Neuronal stem cell (in vitro differentiated cells): ENCODE data around the gene TICRR.

Experiments
- DNase-seq: peaks from one replicate; pipeline ENCODE4 v3.0.0-alpha.2; 2013; ENCODE audit warnings: low spot score
- H2AFZ ChIP-seq: one replicate; pipeline ENCODE4 v1.6.1; 2013; ENCODE audit warnings: mild to moderate bottlenecking, low read length, inconsistent platforms
- H2AK5ac ChIP-seq: 2 replicates; pipeline ENCODE4 v1.6.1; 2013; ENCODE audit warnings: low read depth, mild to moderate bottlenecking, inconsistent platforms, low read length, moderate library complexity, mixed read lengths
- H2BK120ac ChIP-seq: 2 replicates; pipeline ENCODE4 v1.6.1; 2013; ENCODE audit warnings: low read depth, mild to moderate bottlenecking, inconsistent platforms, low read length, moderate library complexity, mixed read lengths
- H2BK12ac ChIP-seq: one replicate; pipeline ENCODE4 v1.6.1; 2013; ENCODE audit warnings: low read length, inconsistent platforms
- H2BK15ac ChIP-seq: 2 replicates; pipeline ENCODE4 v1.6.1; 2013; ENCODE audit warnings: mild to moderate bottlenecking, low read length, inconsistent platforms, mixed read lengths
- H2BK5ac ChIP-seq: one replicate; pipeline ENCODE4 v1.6.1; 2013; ENCODE audit warnings: inconsistent platforms, mild to moderate bottlenecking, low read length, moderate library complexity
- H3K14ac ChIP-seq: one replicate; pipeline ENCODE4 v1.6.1; 2013; ENCODE audit warnings: low read length, inconsistent platforms
- H3K18ac ChIP-seq: 2 replicates; pipeline ENCODE4 v1.6.1; 2013; ENCODE audit warnings: low read length, inconsistent platforms
- H3K23ac ChIP-seq: 2 replicates; pipeline ENCODE4 v1.6.1; 2013; ENCODE audit warnings: low read depth, mild to moderate bottlenecking, mixed read lengths, low read length, inconsistent platforms; ENCODE audit not compliant: poor library complexity
- H3K27ac ChIP-seq: replicated peaks from 3 replicates; pipeline ENCODE4 v1.5.1; 2013; ENCODE audit warnings: low read length, inconsistent platforms
- H3K27me3 ChIP-seq, 3 experiments: 2 replicates each; pipeline ENCODE4 v1.6.1; 2013; ENCODE audit warnings: low read length in 3 of 3, mild to moderate bottlenecking in 2 of 3, inconsistent platforms in 1 of 3, low read depth in 1 of 3, mixed read lengths in 1 of 3, moderate library complexity in 1 of 3; ENCODE audit not compliant: control insufficient read depth in 3 of 3, insufficient read depth in 3 of 3
- H3K36me3 ChIP-seq, 2 donors: replicated peaks in 1 of 2; 2 replicates each; pipeline ENCODE4 v1.6.1; 2013; ENCODE audit warnings: low read length in 2 of 2; ENCODE audit not compliant: control insufficient read depth in 2 of 2, insufficient read depth in 2 of 2
- H3K4ac ChIP-seq: 2 replicates; pipeline ENCODE4 v1.6.1; 2013; ENCODE audit warnings: inconsistent platforms, mild to moderate bottlenecking, low read length, moderate library complexity
- H3K4me1 ChIP-seq, 2 donors: 1 replicate in 1 of 2; 2 replicates in 1 of 2; pipeline ENCODE4 v1.6.1; 2013; ENCODE audit warnings: low read length in 2 of 2, low read depth in 1 of 2; ENCODE audit not compliant: control insufficient read depth in 2 of 2, insufficient read depth in 1 of 2
- H3K4me2 ChIP-seq: one replicate; pipeline ENCODE4 v1.6.1; 2013; ENCODE audit warnings: mild to moderate bottlenecking, low read length, inconsistent platforms; ENCODE audit not compliant: insufficient read depth, poor library complexity, severe bottlenecking
- H3K4me3 ChIP-seq, 2 donors: 2 replicates each; pipeline ENCODE4 v1.5.1; 2013; ENCODE audit warnings: low read length in 2 of 2, mild to moderate bottlenecking in 2 of 2, inconsistent platforms in 1 of 2, moderate library complexity in 1 of 2
- H3K79me1 ChIP-seq: one replicate; pipeline ENCODE4 v1.6.1; 2013; ENCODE audit warnings: low read depth, mild to moderate bottlenecking, inconsistent platforms, low read length, moderate library complexity
- H3K9ac ChIP-seq: one replicate; pipeline ENCODE4 v1.6.1; 2013; ENCODE audit warnings: mild to moderate bottlenecking, low read depth, low read length, inconsistent platforms; ENCODE audit not compliant: poor library complexity
- H3K9me3 ChIP-seq, 2 donors: replicated peaks in 1 of 2; 2 replicates each; pipeline versions ENCODE3 to v1.6.1; 2013; ENCODE audit warnings: low read length in 2 of 2, mild to moderate bottlenecking in 2 of 2, inconsistent platforms in 1 of 2, low read depth in 1 of 2, mixed read lengths in 1 of 2, moderate library complexity in 1 of 2; ENCODE audit not compliant: control insufficient read depth in 2 of 2, insufficient read depth in 1 of 2
- H4K8ac ChIP-seq: one replicate; pipeline ENCODE4 v1.6.1; 2013; ENCODE audit warnings: low read depth, mild to moderate bottlenecking, inconsistent platforms, low read length, moderate library complexity
- H4K91ac ChIP-seq: one replicate; pipeline ENCODE4 v1.6.1; 2013; ENCODE audit warnings: low read length, low read depth, mild to moderate bottlenecking, inconsistent platforms; ENCODE audit not compliant: poor library complexity
- WGBS, 2 donors: extraction: QIAGEN DNeasy Blood & Tissue Kit; methylation state at CpG; one replicate each; pipeline ENCODE4 v1.1.7; 2013; ENCODE audit warnings: missing lambda C conversion rate in 2 of 2, mixed read lengths in 1 of 2; ENCODE audit not compliant: insufficient read length in 2 of 2, insufficient replicate concordance in 1 of 2; ENCODE audit errors: extremely low coverage in 2 of 2; 5-methylcytosine and 5-hydroxymethylcytosine counted together

Gene TICRR

DNA sequence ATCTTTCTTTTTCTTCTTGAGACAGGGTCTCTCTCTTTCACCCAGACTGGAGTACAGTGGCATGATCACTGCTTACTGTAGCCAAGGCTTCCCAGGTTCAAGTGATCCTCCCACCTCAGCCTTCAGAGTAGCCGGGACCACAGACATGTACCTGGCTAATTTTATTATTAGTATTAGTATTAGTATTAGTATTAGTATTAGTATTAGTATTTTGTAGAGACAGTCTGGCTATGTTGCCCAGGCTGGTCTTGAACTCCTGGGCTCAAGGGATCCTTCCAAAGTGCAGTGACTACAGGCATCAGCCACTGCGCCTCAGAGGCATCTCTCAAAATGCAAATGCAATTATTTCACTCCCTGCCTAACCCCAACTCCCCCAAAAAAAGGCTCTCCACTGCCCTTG, 78.3 kb downstream of the TICRR start:
- no peak overlapping the region for H2AK5ac ChIP-seq
- H3K4me1 ChIP-seq = peaks cover 2 to 5% of the 10 kb centered on the region in 2 donors
- H4K91ac ChIP-seq = no peak overlapping the region
- H2AFZ ChIP-seq = no peak overlapping the region
- no peak overlapping the region for H3K9ac ChIP-seq
- no peak overlapping the region for H3K4me3 ChIP-seq
- H3K27me3 ChIP-seq = peaks cover 0 to 6% (median 0%) of the 10 kb centered on the region in 3 experiments
- H3K79me1 ChIP-seq = peaks cover 18% of the 10 kb centered on the region
- no peak for DNase-seq
- H2BK5ac ChIP-seq = no peak overlapping the region
- no peak overlapping the region for H2BK12ac ChIP-seq
- H3K36me3 ChIP-seq = peaks cover 15 to 18% of the 10 kb centered on the region in 2 donors
- no peak overlapping the region for H3K14ac ChIP-seq
- H3K23ac ChIP-seq = no peak overlapping the region
- no peak overlapping the region for H3K27ac ChIP-seq
- H3K18ac ChIP-seq = no peak overlapping the region
- H4K8ac ChIP-seq = no peak overlapping the region
- H3K4ac ChIP-seq = no peak overlapping the region
- H2BK120ac ChIP-seq = no peak overlapping the region
- no peaks in the 10 kb centered on the region for H3K9me3 ChIP-seq
- no peak overlapping the region for H2BK15ac ChIP-seq
- no peak overlapping the region for H3K4me2 ChIP-seq
- WGBS, 2 donors = no CpG with 5 or more reads among the region's 2 CpGs

DNA sequence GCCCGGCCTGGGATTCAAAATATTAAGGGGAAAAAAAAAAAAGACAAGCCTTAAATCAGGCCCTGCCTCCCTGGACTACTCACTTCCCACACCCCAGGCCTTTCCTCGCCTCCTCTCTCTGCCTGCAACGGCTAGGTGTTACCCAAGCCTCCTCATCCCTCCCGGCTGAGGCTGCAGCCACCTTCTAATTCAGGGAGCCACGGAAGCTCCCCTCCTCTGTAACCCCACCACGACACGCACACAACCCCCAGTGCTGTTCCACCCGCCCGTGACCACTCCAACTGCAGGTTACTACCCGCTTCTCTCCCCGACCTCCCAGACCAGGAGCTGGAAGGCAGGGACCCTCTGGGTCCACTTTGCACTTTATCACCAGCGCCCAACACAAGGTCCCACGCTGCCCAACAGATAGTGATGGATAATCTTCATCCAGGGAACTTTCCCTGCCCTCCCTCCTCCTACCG, 79.1 kb downstream of the TICRR start:
- Histone ChIP-seq H3K4me2 (peak overlapping the region; percentile 80), H3K9me3 (no peaks in the 10 kb centered on the region), H3K79me1 (peaks cover 16% of the 10 kb centered on the region), H3K14ac (peak overlapping the region; percentile 31), H4K91ac (no peak overlapping the region), H3K23ac (peak overlapping the region; percentile 65), H3K4ac (no peak overlapping the region), H2BK120ac (no peak overlapping the region), H2BK15ac (no peak overlapping the region), H4K8ac (no peak overlapping the region), H2BK5ac (no peak overlapping the region), H3K27ac (no peak overlapping the region), H2BK12ac (no peak overlapping the region), H3K4me3 (peak overlapping the region; percentile 90 to 92), H3K18ac (no peak overlapping the region), H3K9ac (peak overlapping the region; percentile 96), H3K36me3 (peaks cover 11 to 17% of the 10 kb centered on the region in 2 donors), H3K27me3 (peaks cover 0 to 6% (median 0%) of the 10 kb centered on the region in 3 experiments), H2AK5ac (peak overlapping the region; percentile 56), H3K4me1 (peaks cover 2 to 5% of the 10 kb centered on the region in 2 donors), H2AFZ (peak overlapping the region; percentile 99)
- no peak for DNase-seq
- WGBS, 2 donors = no CpG with 5 or more reads among the region's 14 CpGs

DNA sequence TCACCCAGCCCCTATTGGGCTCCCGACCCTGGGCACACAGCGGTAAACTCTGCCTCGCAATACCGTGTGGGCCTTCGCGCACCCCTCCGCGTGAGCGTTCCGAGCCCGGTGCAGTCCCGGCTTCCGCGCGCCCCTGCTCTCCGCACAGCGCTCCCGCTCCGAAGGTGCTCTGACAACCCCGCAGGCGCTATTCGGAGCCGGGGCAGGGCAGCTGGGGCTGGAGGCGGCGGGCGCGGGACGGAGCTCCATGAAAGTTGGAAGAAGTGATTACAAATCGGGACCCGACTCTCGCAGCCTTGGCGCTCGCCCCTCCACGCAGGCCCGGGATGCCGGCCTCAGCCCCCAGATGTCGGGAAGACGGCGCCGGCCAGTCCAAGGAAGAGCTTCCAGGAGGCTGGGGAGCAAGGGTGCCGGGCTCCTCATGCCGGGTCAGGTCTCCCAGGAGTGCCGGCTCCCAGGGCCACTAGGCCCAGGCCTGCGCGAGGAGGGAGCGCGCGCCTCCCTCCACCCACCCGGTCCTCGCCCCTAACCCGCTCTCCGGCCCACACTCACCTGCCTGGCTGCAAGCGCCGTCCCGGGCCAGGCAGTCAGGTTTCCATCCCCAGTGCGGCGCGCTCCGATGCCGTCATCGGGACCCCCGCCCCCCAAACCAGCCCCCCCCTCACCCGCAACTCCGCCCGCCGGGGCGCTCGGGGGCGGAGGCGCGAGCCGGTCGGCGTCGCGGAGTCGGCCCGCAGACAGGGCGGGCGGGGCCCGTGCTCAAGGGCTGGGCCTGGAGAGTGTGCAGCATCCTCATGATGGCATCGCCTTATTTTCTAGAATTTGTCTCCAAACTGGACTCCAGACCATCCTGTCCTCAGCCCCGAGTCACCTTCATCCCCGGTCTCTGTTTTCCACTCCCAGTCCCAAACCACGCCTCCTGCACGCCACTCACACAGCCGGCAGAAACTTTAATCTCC, 79.9 kb downstream of the TICRR start, which contains the start of gene KIF7:
KIF7 (minus strand) TSS at position 621 of the 959 bp plus-strand sequence. CDS start 2,537 bp downstream, outside the sequence.
- peak within 1 kb of the TSS; percentile 80 for H3K18ac ChIP-seq
- H2BK5ac ChIP-seq = no peak within 1 kb of the TSS
- peaks cover 0 to 6% (median 0%) of the 10 kb centered on the region in 3 experiments for H3K27me3 ChIP-seq
- H4K91ac ChIP-seq = peak within 1 kb of the TSS; percentile 30
- H4K8ac ChIP-seq = peak within 1 kb of the TSS; percentile 43
- H3K9me3 ChIP-seq = no peaks in the 10 kb centered on the region
- WGBS, 2 donors = no CpG with 5 or more reads among the region's 87 CpGs
- H2AFZ ChIP-seq = peak within 1 kb of the TSS; percentile 99
- no peak within 1 kb of the TSS for H2BK12ac ChIP-seq
- H2BK15ac ChIP-seq = no peak within 1 kb of the TSS
- H3K27ac ChIP-seq = no peak within 1 kb of the TSS
- H3K4me3 ChIP-seq = peak within 1 kb of the TSS; percentile 90 to 92
- H3K4ac ChIP-seq = no peak within 1 kb of the TSS
- H3K79me1 ChIP-seq = peaks cover 16% of the 10 kb centered on the region
- H3K36me3 ChIP-seq = peaks cover 7 to 13% of the 10 kb centered on the region in 2 donors
- H3K4me2 ChIP-seq = peak within 1 kb of the TSS; percentile 80
- DNase-seq = peak; percentile 70
- peak within 1 kb of the TSS; percentile 98 for H3K23ac ChIP-seq
- H3K9ac ChIP-seq = peak within 1 kb of the TSS; percentile 96
- peaks cover 2 to 5% of the 10 kb centered on the region in 2 donors for H3K4me1 ChIP-seq
- peak within 1 kb of the TSS; percentile 56 for H3K14ac ChIP-seq
- no peak within 1 kb of the TSS for H2BK120ac ChIP-seq
- peak within 1 kb of the TSS; percentile 56 for H2AK5ac ChIP-seq
